Stimulated activated CD4-positive, alpha-beta T cell treated with anti-CD3 and anti-CD28 coated beads, Interleukin-2, amount 100 ng/mL, for 48 hours (primary cell): ENCODE data around the gene CADM1.

Experiments used
- DNase-seq, 2 donors: peaks; one replicate each; pipeline ENCODE4 v3.0.0-alpha.2; 2020

CADM1 gene

GRCh38 chr11:115504276-115505158 lies at the start of gene CADM1:
Gene CADM1 (minus strand): TSS chr11:115504415.
- DNase-seq: peak; percentile 53 to 56

- DNase-seq: no peak
Observed at GRCh38 chr11:115552773-115553438, 48.7 kb upstream of the CADM1 start.

- DNase-seq: no peak
Observed at GRCh38 chr11:115552151-115552772, 48.0 kb upstream of the CADM1 start.

DNA sequence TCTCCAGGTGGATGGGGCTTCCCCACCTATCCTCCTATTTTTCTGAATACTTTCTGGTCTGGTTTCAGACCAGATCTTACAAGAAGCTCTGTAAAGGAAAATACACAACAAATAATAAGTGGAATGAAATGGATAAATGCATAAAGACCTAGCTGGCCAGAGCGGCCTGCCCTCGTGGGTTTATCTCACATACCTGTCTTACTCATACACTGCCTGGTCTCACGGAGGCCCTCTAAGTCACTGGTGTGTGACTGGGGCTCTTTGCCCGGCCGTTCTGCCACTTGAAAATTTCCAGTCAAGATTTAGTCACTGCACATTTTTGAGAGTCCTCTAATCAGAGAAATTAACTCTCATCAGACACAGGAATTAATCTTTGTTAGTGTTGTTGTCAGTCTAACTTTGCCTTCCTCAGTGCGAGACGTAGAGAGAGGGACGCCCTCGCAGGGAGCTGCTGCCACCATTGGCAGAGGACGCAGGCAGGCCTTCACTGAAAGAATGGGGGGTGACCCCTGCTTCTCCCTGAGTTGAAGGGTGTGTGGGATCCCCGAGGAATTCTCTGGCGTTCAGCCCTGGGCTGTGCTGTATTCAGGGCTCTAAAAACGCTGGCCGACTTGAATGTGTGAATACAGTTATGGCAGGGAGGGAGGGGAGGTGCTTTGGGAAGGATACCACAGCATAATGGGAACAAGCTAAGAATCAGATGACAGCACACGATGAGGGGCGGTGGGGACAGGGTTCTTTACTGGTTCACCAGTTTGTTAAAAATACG lies 46.3 kb upstream of the CADM1 start:
- no peak for DNase-seq

DNA sequence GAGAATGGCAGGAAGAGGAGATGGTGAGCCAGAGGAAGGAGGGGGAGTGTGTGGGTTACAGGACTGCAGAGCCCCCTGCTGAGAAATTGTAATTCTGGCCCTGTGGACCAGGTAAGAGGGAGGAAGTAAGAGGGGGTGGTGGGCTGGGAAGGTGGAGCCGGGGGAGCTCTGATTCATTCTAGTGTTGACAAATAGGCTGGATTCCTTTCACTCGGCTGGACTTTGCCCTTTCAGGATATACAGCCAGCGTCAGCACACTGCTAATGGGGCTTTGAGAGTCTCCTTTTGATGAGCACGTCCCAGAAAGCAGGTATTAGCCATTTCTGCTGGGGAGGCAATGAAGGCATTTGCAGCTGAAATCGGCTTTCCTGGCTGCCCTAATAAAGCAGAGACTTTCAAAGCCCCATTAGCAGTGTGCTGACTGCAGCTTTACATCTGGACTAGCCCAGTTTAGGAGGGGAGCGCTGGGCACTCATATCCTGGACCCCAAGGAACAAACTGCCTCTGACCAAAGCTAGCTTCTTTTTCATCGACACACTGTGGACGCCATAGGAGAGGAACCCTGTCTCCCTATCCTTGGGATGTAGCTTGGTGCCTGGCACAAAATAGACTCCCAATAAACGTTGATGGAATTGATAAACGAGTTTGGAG lies 44.8 kb upstream of the CADM1 start:
- DNase-seq: no peak

DNA sequence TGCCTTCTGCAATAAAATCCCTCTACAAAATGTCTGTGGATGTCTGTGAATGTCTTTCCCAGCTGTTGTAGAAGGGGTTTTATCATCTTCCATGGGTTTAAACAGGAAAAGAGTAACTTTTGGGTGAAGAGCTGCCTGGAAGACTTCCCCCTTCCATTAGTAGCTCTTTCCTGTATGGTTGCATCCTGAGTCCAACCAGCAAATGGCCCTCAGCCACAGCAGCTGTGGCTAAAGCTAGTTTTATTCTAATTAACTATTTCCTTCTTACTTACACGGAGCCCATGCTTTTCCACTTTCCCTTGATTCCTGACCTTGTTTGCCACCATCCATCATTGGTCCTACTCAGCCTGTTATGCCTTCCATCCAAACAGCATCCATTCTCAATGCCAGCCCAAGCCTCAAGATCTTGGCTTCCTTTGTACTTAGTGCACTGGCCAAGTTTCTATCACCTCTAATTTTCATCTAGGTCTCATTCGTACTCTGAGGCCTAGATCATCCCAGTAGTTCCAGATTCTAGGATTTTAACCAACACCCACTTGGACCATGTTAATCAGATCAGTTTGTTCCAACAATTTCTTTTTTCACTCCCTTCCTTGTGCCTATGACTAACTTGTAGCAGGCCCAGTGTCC lies 41.5 kb upstream of the CADM1 start:
- no peak for DNase-seq

DNA sequence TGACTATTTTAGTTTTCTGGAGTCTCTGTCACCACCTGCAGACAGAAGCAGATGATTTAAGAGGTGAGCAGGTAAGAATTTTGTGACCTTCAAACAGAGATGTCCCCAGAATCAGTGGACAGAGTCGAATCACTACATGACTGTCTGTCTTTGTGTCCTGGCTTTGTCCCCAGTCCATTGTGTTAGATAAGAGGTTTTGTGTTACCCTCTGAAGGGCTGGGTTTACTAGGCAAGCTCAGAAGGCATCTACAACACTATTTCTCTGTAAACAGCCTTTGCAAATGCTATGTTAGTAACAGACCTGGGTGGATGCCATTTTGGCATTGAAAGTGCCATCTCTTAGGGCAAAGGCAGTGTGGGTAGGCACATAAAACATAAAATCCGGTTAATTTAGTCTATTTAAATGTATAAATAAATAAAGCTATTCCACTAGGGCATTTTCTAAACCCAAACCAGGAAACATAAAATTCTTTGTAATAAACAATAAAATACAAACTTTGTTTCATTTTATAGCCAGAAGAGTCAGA lies 40.3 kb upstream of the CADM1 start:
- DNase-seq: no peak

- no peak for DNase-seq
Observed at GRCh38 chr11:115541518-115541917, 37.3 kb upstream of the CADM1 start.

- no peak for DNase-seq
Observed at GRCh38 chr11:115539844-115540243, 35.6 kb upstream of the CADM1 start.

- DNase-seq: no peak
Observed at GRCh38 chr11:115535781-115536180, 31.6 kb upstream of the CADM1 start.

- no peak for DNase-seq
Observed at GRCh38 chr11:115530752-115531151, 26.5 kb upstream of the CADM1 start.

DNA sequence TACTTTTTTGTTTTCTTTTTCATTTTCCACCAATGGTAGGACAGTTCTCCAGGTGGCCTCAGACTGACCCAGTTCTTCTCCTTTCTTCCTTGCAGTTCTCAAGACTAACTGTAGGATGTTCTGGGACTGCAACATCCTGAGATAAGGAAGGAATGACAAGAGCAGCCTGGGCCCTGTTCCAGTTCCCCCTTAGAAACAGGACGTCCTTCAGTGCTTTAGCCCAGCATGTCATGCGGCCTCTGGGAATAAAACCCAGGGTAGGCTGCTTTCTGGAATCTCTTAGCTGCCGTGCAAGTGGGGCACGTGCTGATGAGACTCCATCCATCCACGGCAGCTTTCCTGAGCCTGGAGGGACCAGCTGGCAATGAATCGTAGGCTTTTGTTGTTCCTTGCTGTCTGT lies 24.0 kb upstream of the CADM1 start:
- no peak for DNase-seq

DNA sequence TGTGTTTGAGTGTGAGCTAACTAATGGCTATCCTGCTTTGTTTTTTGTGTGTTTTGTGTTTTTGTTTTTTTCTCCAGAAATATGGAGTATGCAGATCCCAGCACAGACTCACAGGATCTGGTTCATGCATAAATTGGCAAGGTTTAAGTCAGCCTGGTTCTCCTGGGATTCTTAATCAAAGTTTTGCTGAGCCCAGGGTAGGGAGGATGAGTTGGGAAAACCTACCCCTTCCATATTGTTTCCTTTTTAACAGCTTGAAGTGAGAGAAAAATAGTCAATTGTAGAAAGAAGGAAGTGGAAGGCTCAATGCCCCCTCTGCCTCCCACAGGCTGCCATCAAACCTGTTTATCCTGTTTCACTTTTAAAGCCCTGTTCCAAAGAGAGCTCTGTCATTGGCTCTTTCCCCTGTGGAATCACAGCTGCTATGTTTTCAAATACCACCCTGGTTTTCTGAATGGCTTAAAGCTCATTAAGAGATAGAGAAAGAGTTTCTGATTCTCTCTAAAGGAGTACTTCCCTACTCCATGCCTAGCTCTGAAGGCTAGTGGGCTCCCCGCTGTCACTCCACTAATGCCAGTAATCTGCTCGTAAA lies 23.4 kb upstream of the CADM1 start:
- no peak for DNase-seq

GRCh38 chr11:115525531-115526006 lies 21.4 kb upstream of the CADM1 start:
- DNase-seq: no peak

DNA sequence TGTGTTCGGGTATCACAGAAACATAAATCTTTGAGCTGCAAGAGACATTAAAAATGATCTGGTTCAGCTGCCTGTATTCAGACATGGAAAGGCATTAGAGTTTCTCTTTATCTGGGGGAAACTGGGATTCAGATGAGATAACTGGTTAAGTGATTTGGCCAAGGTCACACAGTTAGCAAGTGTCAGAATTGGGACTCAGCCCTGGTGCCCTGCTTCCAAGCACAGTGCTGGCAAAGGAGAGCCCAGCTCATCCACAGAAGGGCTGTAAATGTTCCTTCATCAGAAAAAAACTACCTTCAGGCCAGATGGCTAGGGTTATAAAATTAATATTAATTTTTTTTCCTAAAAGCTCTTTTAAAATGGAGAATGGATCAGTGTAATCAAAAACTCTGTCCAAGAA lies 20.4 kb upstream of the CADM1 start:
- DNase-seq: no peak

GRCh38 chr11:115523727-115524399 lies 19.6 kb upstream of the CADM1 start:
- DNase-seq: no peak

- DNase-seq: no peak
Observed at GRCh38 chr11:115522302-115522701, 18.1 kb upstream of the CADM1 start.

DNA sequence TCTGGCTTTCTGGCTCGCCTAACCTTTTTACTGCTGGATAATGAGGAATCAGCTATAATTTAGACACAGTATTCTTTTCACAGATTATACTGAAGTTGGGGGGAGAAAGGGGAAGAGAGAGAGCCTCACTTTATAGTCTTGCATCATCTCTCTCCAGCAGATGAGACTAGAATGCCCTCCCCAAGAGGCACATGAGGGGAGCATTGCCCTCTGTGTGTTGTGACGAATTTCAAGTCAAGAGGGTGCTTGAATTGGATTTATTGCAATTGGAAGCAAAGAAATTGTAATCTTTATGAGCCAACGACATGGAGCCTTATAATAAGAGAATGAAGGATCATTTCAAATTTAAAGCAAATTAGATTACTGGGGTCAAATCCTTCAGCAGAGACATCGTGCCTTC lies 17.6 kb upstream of the CADM1 start:
- DNase-seq: no peak

- DNase-seq: no peak
Observed at GRCh38 chr11:115518983-115519628, 14.9 kb upstream of the CADM1 start.
